HEK293 (cell line): Measurements from ENCODE around the gene DNAJC22.

ENCODE experiments used
- CTCF ChIP-seq: fragments of 450-650 bp; formaldehyde crosslinking; IDR thresholded peaks from 2 replicates; pipeline ENCODE4 v1.5.1; 2016; ENCODE audit warnings: missing biosample characterization, missing genetic modification characterization
- ELK4 ChIP-seq: IDR thresholded peaks from 2 replicates; pipeline ENCODE4 v1.6.1; 2011; ENCODE audit warnings: mild to moderate bottlenecking, low read depth, low read length, borderline replicate concordance
- KLF17 ChIP-seq: fragments of 450-650 bp; formaldehyde crosslinking; IDR thresholded peaks from 2 replicates; pipeline ENCODE4 v1.5.1; 2016; ENCODE audit warnings: missing biosample characterization, missing genetic modification characterization
- PBX3 ChIP-seq: sonication (generic); formaldehyde crosslinking; IDR thresholded peaks from 2 replicates; pipeline ENCODE4 v1.8.1; 2022; ENCODE audit warnings: mild to moderate bottlenecking, moderate library complexity, missing genetic modification reagents
- TCF7L2 ChIP-seq: IDR thresholded peaks from 2 replicates; pipeline ENCODE4 v1.6.1; 2011; ENCODE audit warnings: low read depth, mild to moderate bottlenecking, inconsistent platforms, low read length, moderate library complexity, borderline replicate concordance
- ZNF416 ChIP-seq: fragments of 450-650 bp; formaldehyde crosslinking; IDR thresholded peaks from 2 replicates; pipeline ENCODE4 v1.5.1; 2016; ENCODE audit warnings: missing biosample characterization, missing genetic modification characterization
- ZNF449 ChIP-seq: fragments of 450-650 bp; formaldehyde crosslinking; IDR thresholded peaks from 2 replicates; pipeline ENCODE4 v1.5.1; 2017; ENCODE audit warnings: missing biosample characterization, mild to moderate bottlenecking, missing genetic modification characterization, moderate library complexity
- ZNF600 ChIP-seq: fragments of 450-650 bp; formaldehyde crosslinking; IDR thresholded peaks from 2 replicates; pipeline ENCODE4 v1.5.1; 2016; ENCODE audit warnings: missing biosample characterization, missing genetic modification characterization
- ZNF664 ChIP-seq: fragments of 450-650 bp; formaldehyde crosslinking; IDR thresholded peaks from 2 replicates; pipeline ENCODE4 v1.5.1; 2016; ENCODE audit warnings: missing biosample characterization, missing genetic modification characterization
- ZSCAN18 ChIP-seq: fragments of 450-650 bp; formaldehyde crosslinking; IDR thresholded peaks from 2 replicates; pipeline ENCODE4 v1.5.1; 2016; ENCODE audit warnings: missing biosample characterization, missing genetic modification characterization

- TF ChIP-seq KLF17: no peak
- no peak for TF ChIP-seq ZSCAN18
- no peak for TF ChIP-seq ZNF416 (tag by site-specific recombination)
- no peak for TF ChIP-seq ZNF600
- TF ChIP-seq CTCF (tag by site-specific recombination): no peak
- TF ChIP-seq TCF7L2: no peak
- no peak for TF ChIP-seq ZNF664
- no peak for TF ChIP-seq ELK4
- no peak for TF ChIP-seq PBX3 (CRISPR knock-in tag)
- TF ChIP-seq ZNF449 (tag by site-specific recombination): no peak
Observed at GRCh38 chr12:49366096-49366651, 19.5 kb downstream of the DNAJC22 start.
